Measurements from ENCODE around the gene BLOC1S1. TPM values are rescaled to one million over a fixed set of nuclear protein-coding genes. Genes with fewer than 3 reads are reported as not detected.

The BLOC1S1 gene
- total RNA-seq, 2 donors from 2014 or later = 266 to 300 TPM

DNA sequence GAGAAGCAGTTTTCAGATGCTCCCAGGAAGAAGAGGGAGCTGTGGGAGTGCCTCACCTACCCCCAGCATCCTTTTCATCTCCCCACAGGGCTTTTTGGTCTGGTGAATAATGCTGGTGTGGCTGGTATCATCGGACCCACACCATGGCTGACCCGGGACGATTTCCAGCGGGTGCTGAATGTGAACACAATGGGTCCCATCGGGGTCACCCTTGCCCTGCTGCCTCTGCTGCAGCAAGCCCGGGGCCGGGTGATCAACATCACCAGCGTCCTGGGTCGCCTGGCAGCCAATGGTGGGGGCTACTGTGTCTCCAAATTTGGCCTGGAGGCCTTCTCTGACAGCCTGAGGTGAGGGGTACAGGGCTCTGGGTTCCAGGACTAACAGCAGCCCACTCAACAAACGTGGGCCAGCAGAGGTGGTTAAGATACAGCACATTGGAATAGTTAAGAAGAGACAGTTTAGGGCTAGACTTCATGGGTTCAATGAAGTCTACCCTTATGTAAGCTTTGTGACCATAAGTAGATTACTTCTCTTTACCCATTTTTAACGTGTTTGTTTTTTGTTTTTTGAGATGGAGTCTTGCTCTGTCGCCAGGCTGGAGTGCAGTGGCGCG is 5.9 kb downstream of the BLOC1S1 start:
- DNase-seq (peak in 1 of 2 donors; percentile 28), ATAC-seq (no peak)
- intact Hi-C loops (cut with DNase I, micrococcal nuclease) = no loop called here

DNA sequence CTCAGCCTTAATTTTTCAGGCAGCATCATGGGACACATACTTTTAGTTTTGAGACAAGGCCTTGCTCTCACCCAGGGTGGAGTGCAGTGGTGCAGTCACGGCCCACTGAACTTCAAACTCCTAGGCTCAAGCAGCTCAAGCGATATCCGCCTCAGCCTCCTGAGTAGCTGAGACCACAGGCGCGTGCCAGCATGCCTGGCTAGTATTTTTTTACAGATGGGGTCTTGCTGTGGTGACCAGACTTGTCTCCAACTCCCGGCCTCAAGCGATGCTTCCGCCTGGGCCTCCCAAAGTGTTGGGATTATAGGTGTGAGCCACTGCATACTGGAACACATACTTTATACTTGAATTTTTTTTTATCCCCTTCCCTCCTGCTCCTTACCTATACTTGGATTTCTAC is 7.1 kb downstream of the BLOC1S1 start:
- DNase-seq (no peak), ATAC-seq (no peak)
- intact Hi-C loops (cut with DNase I, micrococcal nuclease) = no loop called here

DNA sequence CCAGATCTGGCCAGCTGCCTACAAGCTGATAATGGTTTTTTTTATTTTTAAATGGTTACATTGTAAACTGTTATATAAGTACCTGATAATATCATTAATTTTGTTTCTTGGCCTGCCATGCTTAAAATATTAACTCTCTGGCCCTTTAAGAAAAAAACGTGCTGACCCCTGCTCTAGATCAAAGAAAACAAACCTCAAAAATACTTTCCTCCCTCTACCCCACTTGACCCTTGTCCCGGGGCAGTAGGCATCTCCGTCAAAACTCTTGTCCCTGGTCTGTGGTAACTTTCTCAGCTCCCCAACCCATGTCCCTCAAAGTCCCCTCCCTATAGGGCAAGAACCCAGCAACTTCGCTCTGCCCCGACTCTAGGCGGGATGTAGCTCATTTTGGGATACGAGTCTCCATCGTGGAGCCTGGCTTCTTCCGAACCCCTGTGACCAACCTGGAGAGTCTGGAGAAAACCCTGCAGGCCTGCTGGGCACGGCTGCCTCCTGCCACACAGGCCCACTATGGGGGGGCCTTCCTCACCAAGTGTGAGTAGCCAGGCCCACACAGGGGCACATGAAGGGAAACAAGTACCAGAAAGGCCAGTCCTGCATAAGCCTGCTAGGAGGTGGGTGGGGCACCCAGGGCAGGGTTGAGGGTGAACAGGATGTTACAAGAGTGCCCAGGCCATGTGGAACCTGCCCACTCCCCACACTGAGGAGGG is 7.8 kb downstream of the BLOC1S1 start:
- ATAC-seq = no peak
- intact Hi-C loops (cut with DNase I, micrococcal nuclease) = no loop called here
- no peak for DNase-seq

DNA sequence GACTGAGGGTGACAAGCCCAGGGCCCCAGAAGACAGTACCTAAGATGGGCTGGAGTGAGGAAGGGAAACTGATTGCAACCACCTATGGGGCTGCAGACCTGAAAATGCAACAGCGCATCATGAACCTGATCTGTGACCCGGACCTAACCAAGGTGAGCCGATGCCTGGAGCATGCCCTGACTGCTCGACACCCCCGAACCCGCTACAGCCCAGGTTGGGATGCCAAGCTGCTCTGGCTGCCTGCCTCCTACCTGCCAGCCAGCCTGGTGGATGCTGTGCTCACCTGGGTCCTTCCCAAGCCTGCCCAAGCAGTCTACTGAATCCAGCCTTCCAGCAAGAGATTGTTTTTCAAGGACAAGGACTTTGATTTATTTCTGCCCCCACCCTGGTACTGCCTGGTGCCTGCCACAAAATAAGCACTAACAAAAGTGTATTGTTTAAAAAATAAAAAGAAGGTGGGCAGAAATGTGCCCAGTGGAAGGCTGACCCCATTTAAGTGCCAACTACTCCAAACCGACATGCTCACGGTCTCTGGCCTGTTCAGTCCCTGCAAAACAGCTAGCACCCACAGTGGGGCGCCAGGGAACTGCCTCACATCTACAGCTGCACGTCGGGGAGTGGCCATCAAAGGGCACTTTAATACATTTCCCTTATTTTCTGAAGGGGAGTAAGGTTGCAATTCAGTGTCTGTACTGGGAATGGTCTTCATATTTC is 8.5 kb downstream of the BLOC1S1 start:
- peak; percentile 76 to 85 for DNase-seq
- intact Hi-C loops (cut with DNase I, micrococcal nuclease) = no loop called here
- no peak for ATAC-seq

DNA sequence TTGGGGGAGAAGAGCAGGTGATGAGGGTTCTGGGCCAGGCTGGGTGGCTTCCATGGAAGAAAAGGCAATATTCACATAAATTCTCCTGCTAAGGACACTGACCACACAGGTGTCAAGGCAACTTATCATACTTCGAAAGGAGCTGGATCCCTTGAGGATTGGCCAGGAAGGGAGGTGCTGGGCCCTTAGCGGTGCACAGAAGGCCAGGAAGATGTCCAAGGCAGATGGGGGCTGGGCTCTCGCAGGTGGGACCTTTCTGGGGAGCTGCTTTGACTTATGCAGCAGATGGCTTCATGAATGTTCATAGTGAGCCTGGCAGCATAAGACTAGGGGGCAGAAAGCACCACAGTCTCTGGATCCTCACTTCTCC is 9.1 kb downstream of the BLOC1S1 start:
- DNase-seq (no peak), ATAC-seq (no peak)
- intact Hi-C loops (cut with DNase I, micrococcal nuclease) = no loop called here

DNA sequence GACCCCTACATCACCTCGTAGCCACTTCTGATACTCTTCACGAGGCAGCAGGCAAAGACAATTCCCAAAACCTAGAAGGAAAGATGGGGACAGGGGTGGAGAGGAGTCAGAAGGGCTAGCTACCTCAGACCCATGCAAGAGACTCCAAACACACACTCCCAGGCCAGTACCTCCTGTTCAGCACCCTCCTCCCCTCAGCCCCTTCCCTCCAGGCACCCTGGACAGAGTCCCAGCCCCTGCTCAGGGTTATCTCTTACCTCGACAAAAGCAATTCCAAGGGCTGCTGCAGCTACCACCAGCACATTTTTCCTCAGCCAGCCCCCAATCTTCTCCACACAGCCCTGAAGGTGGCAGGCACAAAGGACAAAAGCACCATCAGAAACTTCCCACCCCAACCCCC is 9.7 kb downstream of the BLOC1S1 start:
- DNase-seq = no peak
- intact Hi-C loops (cut with DNase I, micrococcal nuclease) = no loop called here
- ATAC-seq = no peak

DNA sequence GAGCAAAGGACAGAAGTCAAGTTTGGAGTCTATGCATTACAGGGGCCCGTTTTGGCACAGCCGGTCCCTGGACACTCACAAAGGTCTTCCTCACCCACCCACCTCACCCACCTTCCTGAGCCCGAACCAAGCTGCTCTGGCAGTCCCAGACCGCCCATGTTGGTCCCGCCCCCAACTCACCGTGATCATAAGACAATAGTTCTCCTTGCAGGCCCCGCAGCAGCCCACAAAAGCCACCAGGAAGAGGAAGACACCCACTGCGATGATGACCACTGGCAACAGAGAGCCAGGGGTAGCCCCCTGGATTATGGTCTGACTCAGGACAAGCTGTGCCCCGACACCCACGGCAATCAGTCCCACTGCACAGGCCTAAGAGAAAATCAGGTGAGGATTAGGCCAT is 11.1 kb downstream of the BLOC1S1 start:
- DNase-seq (no peak), ATAC-seq (no peak)
- intact Hi-C loops (cut with DNase I, micrococcal nuclease) = no loop called here

DNA sequence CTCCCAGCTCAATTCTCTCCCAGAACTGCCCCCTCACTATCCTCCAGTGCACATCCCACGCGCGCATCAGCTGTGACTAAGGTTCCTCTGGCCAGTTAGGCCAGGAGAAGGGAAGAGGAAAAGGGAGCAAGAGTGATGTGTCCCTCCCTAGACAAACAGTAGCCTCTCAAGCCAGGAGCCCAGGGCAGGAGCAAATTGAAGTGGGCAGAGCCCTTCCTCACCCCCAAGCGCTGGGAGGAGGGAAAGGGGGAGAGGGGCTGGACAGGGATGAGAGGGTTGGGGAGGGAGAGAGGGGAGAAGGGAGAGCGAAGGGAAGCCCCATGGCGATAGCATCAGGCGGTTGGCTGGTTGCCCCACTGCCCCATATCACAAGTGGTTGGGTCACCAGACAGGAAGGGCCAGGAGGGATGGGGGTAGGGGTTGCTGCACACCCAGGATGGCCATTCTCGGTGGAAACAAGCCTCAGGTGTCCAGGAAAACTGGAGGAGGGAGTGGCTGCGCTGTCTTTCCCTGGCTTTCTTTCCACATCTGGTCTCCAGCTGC is 11.9 kb downstream of the BLOC1S1 start:
- peak; percentile 74 to 76 for DNase-seq
- peak; percentile 17 for ATAC-seq
- intact Hi-C loops (cut with DNase I, micrococcal nuclease) = no loop called here

DNA sequence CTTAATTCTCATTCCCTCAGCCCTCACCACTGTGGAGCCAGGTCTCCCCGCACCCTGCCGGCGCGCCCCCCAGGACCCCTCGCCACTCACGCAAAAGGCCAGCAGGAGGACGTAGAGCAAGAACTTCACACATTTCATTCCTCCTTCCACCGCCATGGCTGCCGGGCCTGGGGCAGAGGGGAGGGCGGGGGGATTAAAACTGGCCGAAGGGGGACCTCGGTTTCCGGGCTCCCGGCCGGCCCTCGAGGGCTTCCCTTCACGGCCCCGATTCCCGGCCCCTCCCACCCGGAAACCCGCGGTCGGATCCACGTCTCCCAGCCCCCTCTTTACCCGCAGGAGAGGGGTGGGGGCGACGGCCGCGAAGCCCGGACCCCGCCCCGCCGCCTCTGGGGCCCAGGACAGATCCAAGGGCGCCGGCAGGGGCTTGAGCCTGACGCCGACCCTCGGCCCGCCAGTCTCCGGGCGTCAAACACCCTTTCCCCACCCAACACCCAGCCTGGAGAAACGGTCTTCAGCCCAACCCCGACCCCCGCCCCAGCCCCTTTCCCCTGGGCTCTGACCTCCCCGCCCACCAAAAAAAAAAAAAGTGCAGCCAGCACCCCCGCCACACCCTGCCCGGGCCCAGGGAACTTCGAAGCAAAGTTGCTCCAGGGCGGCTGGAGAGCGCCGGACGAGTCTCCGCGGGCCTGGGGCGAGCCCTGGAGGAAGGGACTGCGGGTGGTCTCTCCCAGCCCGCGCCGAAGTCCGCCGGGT is 12.5 kb downstream of the BLOC1S1 start:
- ATAC-seq (peak; percentile 51), DNase-seq (peak; percentile 81 to 86)
- intact Hi-C loops (cut with DNase I, micrococcal nuclease) = no loop called here

DNA sequence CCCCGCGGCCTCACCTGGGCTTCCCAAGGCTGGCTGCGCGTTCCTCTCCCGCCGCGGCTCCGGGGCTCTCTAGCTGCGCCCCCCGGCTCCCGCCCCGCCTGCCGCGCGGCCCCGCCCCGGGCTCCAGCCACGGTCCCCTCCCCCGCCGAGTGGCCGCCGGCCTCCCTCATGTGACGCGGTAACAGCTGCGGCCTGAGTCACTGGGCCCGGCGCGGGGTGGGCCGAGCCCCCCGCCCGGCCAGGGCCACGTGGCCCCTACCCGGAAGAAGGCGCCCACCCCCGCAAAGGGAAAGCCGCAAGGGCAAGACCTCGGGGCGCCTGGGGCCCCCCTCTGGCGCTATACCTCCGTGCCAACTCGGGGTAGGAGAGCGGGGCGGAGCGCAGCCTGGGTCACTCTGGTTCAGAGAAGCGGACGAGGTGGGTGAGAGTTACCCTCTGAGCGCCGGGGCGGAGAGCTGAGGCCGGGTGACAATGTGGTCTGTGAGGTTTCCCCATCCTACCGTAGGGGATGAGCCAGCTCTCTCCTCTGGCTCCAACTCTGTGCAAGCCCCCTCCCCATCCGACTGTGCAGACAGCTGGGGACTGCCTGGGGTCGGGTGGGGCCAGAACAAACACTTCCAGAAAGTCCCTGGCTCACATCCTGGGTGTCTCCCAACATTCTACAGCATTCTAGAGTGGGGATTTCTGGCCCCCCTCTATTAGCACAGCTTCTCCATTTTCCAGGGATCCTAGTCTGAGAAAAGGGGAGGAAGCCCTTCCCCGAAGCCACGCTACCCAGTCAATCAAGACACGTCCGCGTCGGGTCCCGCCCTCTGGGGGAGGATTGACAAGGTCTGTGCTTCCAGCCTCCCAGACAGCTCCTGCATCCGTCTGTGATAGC is 13.3 kb downstream of the BLOC1S1 start, which contains the start of gene CD63:
CD63 (minus strand) TSS at position 71 of the 880 bp plus-strand sequence. CDS start 668 bp downstream, outside the sequence.
- ATAC-seq (peak; percentile 75), DNase-seq (peak; percentile 92 to 96)
- intact Hi-C loops (cut with DNase I, micrococcal nuclease) = no loop called here

DNA sequence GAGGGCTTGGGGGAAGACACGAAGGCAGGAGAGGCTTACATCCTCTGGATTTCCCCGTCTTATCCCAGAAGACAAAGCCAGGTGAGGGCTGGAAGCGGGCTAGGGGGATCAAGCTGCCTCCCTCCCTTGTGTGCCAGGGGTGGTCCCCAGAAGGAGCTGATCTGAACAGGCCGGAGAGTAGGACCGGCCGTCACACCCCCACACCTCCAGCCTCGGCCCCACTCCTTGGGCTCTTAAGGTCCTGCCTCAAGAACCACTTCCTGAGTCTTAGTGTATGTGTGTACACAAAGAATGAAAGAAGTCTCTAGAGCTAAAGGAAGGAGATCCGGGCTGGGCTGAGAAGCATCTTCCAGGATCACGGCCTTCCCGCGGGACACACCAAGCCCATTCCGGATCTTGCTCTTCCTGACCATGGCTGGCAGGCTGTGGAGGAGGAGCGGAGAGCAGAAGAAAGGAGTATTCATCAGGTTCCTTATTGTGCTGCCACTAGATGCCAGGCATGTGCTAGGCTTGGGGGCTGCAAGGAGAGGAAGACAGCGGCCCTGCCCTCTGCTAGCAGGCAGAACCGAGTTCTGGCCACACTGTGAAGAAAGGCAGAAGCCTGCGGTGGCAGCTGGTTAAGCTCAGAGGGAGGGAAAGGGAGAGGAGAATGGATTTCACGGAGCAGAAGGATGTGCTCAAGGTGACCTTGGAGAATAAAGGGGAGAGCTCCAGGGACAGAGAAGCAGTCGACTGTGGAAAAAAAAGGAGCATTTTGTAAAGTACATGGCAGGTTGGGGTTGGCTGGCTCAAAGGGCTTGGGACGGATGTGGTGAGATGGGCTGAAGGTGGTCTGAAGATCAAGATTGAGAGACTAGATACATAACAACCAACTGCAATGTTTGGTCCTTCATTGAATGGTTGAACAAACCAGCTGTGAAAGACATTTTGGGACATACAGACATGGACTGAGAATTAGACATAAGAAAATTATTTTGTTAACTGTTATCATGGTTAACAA is 14.3 kb downstream of the BLOC1S1 start:
- intact Hi-C loops (cut with DNase I, micrococcal nuclease) = no loop called here
- ATAC-seq (peak; percentile 13), DNase-seq (peak in 1 of 2 donors; percentile 68)

DNA sequence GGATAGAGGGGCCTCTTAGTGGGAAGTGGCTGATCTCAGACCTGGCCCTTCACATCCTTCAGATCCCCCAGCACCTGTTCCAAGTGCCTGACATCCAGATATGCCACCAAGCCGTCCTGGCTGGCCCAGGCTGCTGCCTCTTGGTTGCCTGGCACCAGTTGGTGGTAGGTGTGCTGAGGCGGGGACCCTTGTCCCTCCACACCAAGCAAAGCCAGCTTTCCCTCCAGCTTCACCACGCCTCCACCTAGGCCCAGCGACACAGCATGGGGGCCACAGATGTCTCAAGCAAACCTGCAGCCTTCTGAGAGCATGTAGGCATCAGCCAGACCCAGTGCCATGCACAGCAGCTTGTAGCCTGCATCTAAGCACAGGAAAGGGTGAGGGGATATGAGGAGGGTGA is 16.4 kb downstream of the BLOC1S1 start:
- no peak for ATAC-seq
- intact Hi-C loops (cut with DNase I, micrococcal nuclease) = no loop called here
- DNase-seq = no peak

DNA sequence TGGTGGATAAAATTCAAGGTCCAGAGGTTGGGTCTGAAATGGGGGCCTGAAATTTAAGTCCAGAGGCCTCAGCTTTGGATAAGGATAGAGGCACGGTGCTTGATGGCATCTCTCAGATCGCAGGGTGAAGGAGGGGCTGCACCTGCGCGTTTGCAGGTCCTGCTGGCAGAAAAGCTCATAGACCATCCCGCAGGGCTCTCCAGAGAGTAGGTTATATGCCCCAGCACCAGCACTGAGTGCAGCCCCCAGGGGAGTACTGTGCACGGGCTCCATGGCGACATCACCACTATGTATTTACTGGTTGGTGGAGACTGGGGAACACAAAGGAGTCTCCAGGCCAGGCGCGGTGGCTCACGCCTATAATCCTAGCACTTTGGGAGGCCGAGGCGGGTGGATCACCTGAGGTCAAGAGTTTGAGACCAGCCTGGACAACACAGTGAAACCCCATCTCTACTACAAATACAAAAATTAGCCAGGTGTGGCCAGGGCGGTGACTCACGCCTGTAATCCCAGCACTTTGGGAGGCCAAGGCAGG is 17.2 kb downstream of the BLOC1S1 start:
- no peak for ATAC-seq
- no peak for DNase-seq
- intact Hi-C loops (cut with DNase I, micrococcal nuclease) = no loop called here

DNA sequence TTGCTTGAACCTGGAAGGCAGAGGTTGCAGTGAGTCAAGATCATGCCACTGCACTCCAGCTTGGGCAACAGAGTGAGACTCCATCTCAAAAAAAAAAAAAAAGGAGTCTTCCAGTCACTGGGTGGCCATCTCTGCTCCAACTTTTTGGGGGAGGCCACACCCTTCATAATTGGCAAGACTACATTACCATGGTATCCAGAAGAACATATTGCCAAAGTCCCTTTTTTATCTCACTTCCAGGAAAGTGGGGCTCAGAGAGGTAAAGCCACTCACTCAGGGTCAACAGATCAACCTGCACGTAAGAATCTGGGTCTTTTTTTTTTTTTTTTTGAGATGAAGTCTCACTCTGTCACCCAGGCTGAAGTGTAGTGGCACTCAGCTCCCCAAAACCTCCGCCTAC is 18.0 kb downstream of the BLOC1S1 start:
- intact Hi-C loops (cut with DNase I, micrococcal nuclease) = no loop called here
- ATAC-seq (no peak), DNase-seq (no peak)

DNA sequence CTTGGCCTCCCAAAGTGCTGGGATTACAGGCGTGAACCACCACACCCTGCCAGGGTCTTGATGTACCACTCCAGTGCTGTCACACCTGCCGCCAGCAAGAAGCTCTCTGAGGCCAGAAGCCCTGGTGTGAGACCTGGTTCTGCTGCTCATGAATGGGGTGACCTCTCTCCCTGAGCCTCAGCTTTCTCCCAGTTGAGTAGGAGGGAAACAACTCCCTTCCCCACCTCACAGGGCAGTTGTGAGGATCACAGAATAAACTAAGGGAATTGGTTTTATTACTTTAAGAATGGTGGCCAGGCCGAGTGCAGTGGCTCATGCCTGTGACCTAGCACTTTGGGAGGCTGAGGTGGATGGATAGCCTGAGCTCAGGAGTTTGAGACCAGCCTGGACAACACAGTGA is 18.7 kb downstream of the BLOC1S1 start:
- intact Hi-C loops (cut with DNase I, micrococcal nuclease) = no loop called here
- ATAC-seq = no peak
- no peak for DNase-seq

DNA sequence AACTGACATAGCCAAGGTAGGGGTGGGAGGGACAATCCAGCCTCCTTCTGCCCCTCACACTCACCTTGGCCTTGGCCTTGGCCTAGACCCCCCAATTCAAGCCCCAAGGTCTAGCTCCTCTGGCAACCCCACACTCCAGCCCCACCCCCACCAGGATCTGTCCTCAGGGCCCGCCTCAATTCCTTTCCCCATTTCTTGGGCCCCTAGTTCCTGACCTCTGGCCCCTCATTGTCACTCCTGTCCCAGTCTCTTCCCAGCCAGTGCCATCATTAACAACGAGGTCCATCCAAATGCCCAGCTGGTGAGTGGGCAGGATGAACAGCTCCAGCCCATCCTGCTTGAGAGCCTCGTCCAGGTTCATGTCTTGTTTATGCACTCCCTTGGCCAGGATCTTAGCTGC is 20.2 kb downstream of the BLOC1S1 start:
- intact Hi-C loops (cut with DNase I, micrococcal nuclease) = no loop called here
- DNase-seq (no peak), ATAC-seq (no peak)

Data from left colon (tissue), 2 donors.